Prostate gland (tissue), 2 donors: ENCODE measurements around the gene OVOL1. TPM values are rescaled to one million over a fixed set of nuclear protein-coding genes. Genes with fewer than 3 reads are reported as not detected.

Experiments used
- DNase-seq: peaks from one replicate; pipeline ENCODE4 v3.0.0-alpha.2; 2019; ENCODE audit warnings: low spot score
- H3K27ac ChIP-seq, 2 donors: fragments of 200-600 bp; sonication (generic); 2 replicates each; pipeline ENCODE4 v1.5.1; 2017 to 2019
- H3K27me3 ChIP-seq: fragments of 200-600 bp; sonication (generic); replicated peaks from 2 replicates; pipeline ENCODE4 v1.5.1; 2019; ENCODE audit not compliant: insufficient read depth
- H3K36me3 ChIP-seq, 2 donors: fragments of 200-600 bp; sonication (generic); 1 replicate in 1 of 2; 2 replicates in 1 of 2; pipeline versions ENCODE4 v1.5.1 to v1.8.1; 2017 to 2019
- H3K4me1 ChIP-seq: fragments of 200-600 bp; sonication (generic); replicated peaks from 2 replicates; pipeline ENCODE4 v1.5.1; 2019
- H3K4me3 ChIP-seq, 2 donors: fragments of 200-600 bp; sonication (generic); 2 replicates each; pipeline ENCODE4 v1.5.1; 2017 to 2019
- H3K9me3 ChIP-seq: fragments of 200-600 bp; sonication (generic); 2 replicates; pipeline ENCODE4 v1.5.1; 2017
- CTCF ChIP-seq, 4 experiments: fragments of 200-600 bp in 2 of 4; fragments of 450-650 bp in 2 of 4; sonication (generic) in 2 of 4; IDR thresholded peaks; 1 replicate in 3 of 4; 2 replicates in 1 of 4; pipeline ENCODE4 v1.5.1; 2016 to 2019; ENCODE audit warnings: antibody characterized with exemption in 4 of 4, mild to moderate bottlenecking in 2 of 4, moderate library complexity in 2 of 4
- POLR2A ChIP-seq: fragments of 450-650 bp; IDR thresholded peaks from one replicate; pipeline ENCODE4 v1.6.1; 2016; ENCODE audit warnings: antibody characterized with exemption, mild to moderate bottlenecking
- POLR2AphosphoS5 ChIP-seq: sonication (generic); formaldehyde crosslinking; IDR thresholded peaks from one replicate; pipeline ENCODE4 v1.6.1; 2017; ENCODE audit warnings: antibody characterized with exemption
- WGBS: methylation state at CpG from one replicate; pipeline ENCODE4 v1.1.5; 2018; 5-methylcytosine and 5-hydroxymethylcytosine counted together
- intact Hi-C: fragments of 100-400 bp; cut with DNase I; formaldehyde crosslinking; loops from one replicate; pipeline ENCODE4 v1.14.2; 2022
- total RNA-seq, 2 donors: library from RNA; depleted of rRNA; stranded (reverse); fragments of >200 nt; gene quantifications; one replicate each; pipeline ENCODE4 v1.1.0, GENCODE V29; 2016

The OVOL1 gene
- total RNA-seq, 2 donors from 2014 or later = 2.7 to 8.5 TPM

- Histone ChIP-seq H3K4me3 (no peak overlapping the region), H3K9me3 (no peaks in the 10 kb centered on the region), H3K27ac (no peak overlapping the region), H3K36me3 (no peaks in the 10 kb centered on the region), H3K4me1 (no peaks in the 10 kb centered on the region), H3K27me3 (peaks cover 2% of the 10 kb centered on the region)
- DNase-seq = no peak
- WGBS = 41% methylated on average over 20 of the region's 20 CpGs
- TF ChIP-seq POLR2AphosphoS5 (no peak), POLR2A (no peak)
- intact Hi-C loops = no loop called here
These were observed 22.0 kb downstream of the OVOL1 start for GRCh38 chr11:65808744-65809341.

- DNase-seq = no peak
- intact Hi-C loops = no loop called here
- TF ChIP-seq POLR2A (no peak), CTCF (IDR thresholded peaks at IDR 0.05) (no peak), POLR2AphosphoS5 (no peak)
- WGBS = 80% methylated on average over 9 of the region's 9 CpGs
- H3K36me3 ChIP-seq = no peaks in the 10 kb centered on the region
- no peaks in the 10 kb centered on the region for H3K4me1 ChIP-seq
- H3K4me3 ChIP-seq = no peak overlapping the region
- H3K27me3 ChIP-seq = no peaks in the 10 kb centered on the region
- no peaks in the 10 kb centered on the region for H3K9me3 ChIP-seq
- no peak overlapping the region for H3K27ac ChIP-seq
These were observed 22.6 kb downstream of the OVOL1 start for GRCh38 chr11:65809496-65809895.

- Histone ChIP-seq H3K4me3 (no peak overlapping the region), H3K36me3 (no peaks in the 10 kb centered on the region), H3K9me3 (no peaks in the 10 kb centered on the region), H3K4me1 (no peaks in the 10 kb centered on the region), H3K27ac (no peak overlapping the region), H3K27me3 (no peaks in the 10 kb centered on the region)
- DNase-seq = no peak
- no peak for TF ChIP-seq CTCF (IDR thresholded peaks at IDR 0.05)
- WGBS = 81% methylated on average over 23 of the region's 23 CpGs
- intact Hi-C loops = no loop called here
These were observed 23.4 kb downstream of the OVOL1 start for GRCh38 chr11:65810046-65810868.

- Histone ChIP-seq H3K36me3 (no peaks in the 10 kb centered on the region), H3K27ac (no peak overlapping the region), H3K27me3 (no peaks in the 10 kb centered on the region), H3K9me3 (no peaks in the 10 kb centered on the region), H3K4me1 (no peaks in the 10 kb centered on the region), H3K4me3 (no peak overlapping the region)
- intact Hi-C loops = no loop called here
- WGBS = 81% methylated on average over 19 of the region's 19 CpGs
- TF ChIP-seq CTCF (IDR thresholded peaks at IDR 0.05) = no peak
- no peak for TF ChIP-seq POLR2AphosphoS5
- TF ChIP-seq POLR2A = no peak
- DNase-seq = no peak
These were observed 25.1 kb downstream of the OVOL1 start for GRCh38 chr11:65811764-65812475.

- no peaks in the 10 kb centered on the region for H3K4me1 ChIP-seq
- no peaks in the 10 kb centered on the region for H3K27me3 ChIP-seq
- 70% methylated on average over 18 of the region's 18 CpGs for WGBS
- no peak overlapping the region for H3K4me3 ChIP-seq
- H3K27ac ChIP-seq = no peak overlapping the region
- no peak for DNase-seq
- TF ChIP-seq POLR2A (no peak), CTCF (IDR thresholded peaks at IDR 0.05) (no peak), POLR2AphosphoS5 (no peak)
- no peaks in the 10 kb centered on the region for H3K36me3 ChIP-seq
- intact Hi-C loops = no loop called here
- no peaks in the 10 kb centered on the region for H3K9me3 ChIP-seq
These were observed 27.5 kb downstream of the OVOL1 start for GRCh38 chr11:65814131-65814985.
